ENCODE data around the gene RDH13.
"Not testable (repeated sequence)": the region's sequence is repeated elsewhere in the genome, so short reads cannot be mapped to it uniquely, and the experiment has no call there.

Gene RDH13

DNA sequence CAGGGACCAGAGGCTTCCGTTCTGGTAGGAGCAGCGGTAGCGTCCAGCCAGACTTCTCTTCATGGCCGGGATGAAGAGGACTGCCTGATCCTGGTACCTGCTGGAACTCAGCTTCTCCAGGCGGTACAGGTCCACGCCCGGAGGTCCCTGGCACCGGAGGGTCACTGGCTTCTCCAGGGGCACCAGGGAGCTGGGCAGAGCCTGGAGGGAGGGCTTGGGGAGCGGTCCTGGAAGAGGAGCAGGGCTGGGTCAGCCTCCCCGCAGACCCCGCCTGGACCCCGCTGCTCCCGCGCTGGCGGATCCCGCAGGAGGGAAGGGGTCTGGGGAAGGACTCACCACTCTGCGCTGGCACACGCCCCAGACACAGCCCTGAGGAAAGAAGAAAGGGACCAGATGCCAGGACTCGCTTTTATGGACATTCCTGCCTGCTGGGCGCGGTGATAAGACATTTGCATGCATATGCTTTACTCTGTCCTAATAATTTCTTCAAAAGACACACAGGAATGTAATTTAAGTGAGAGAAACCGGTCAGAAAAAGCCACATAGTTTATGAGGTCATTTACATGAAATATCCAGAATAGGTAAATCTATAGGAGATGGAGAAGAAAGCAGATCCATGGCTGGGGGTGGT, 30.7 kb downstream of the RDH13 start:
- Histone ChIP-seq H3K27me3 (ENCODE audit: insufficient read depth, low read depth, severe bottlenecking) (no peaks in the 10 kb centered on the region), H3K9me3 (ENCODE audit: severe bottlenecking) (no peaks in the 10 kb centered on the region), H3K4me3 (ENCODE audit: low read depth, low read length) (no peak overlapping the region), H3K36me3 (no peaks in the 10 kb centered on the region), H3K27ac (no peak overlapping the region)
- DNase-seq = no peak
- TF ChIP-seq, protein P1, sequence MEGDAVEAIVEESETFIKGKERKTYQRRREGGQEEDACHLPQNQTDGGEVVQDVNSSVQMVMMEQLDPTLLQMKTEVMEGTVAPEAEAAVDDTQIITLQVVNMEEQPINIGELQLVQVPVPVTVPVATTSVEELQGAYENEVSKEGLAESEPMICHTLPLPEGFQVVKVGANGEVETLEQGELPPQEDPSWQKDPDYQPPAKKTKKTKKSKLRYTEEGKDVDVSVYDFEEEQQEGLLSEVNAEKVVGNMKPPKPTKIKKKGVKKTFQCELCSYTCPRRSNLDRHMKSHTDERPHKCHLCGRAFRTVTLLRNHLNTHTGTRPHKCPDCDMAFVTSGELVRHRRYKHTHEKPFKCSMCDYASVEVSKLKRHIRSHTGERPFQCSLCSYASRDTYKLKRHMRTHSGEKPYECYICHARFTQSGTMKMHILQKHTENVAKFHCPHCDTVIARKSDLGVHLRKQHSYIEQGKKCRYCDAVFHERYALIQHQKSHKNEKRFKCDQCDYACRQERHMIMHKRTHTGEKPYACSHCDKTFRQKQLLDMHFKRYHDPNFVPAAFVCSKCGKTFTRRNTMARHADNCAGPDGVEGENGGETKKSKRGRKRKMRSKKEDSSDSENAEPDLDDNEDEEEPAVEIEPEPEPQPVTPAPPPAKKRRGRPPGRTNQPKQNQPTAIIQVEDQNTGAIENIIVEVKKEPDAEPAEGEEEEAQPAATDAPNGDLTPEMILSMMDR (IDR thresholded peaks at IDR 0.05; ENCODE audit: low read depth, low read length) = no peak

DNA sequence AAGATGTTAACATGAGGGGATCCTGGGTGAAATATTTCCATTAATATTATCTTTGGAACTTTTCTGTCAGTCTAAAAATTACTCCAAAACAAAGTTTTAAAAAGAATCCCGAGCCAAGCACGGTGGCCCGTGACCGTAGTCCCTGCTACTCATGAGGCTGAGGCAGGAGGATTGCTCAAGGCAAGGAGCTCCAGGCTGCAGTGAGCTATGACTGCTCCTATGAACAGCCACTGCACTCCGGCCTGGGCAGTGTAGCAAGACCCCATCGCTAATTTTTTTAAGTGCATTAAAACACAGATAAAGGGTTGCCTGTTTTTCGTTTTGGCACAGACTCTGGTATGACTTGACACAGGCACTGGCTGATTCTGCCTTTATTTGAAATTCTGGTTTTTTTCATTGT, 31.8 kb downstream of the RDH13 start:
- H3K27ac ChIP-seq = no peak overlapping the region
- H3K27me3 ChIP-seq (ENCODE audit: insufficient read depth, low read depth, severe bottlenecking) = no peaks in the 10 kb centered on the region
- no peak for DNase-seq
- H3K4me3 ChIP-seq (ENCODE audit: low read depth, low read length) = no peak overlapping the region
- H3K36me3 ChIP-seq = no peaks in the 10 kb centered on the region
- H3K9me3 ChIP-seq (ENCODE audit: severe bottlenecking) = no peaks in the 10 kb centered on the region
- TF ChIP-seq, protein P1 (IDR thresholded peaks at IDR 0.05; ENCODE audit: low read depth, low read length) = no peak

DNA sequence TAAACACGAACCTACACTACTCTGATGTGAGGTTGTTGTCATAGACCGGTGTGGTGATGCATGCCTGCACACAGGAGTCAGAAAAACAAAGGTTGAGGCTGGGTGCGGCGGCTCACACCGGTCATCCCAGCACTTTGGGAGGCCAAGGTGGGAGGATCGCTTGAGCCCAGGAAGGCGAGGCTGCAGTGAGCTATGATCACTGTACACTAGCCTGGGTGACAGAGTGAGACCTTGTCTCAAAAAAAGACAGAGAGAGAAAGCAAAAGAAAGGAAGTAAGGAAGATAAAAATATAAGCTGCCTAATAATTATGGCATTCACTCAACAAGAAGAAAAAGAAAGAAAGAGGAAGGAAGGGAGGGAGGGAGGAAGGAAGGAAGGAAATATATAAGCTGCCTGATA, 34.2 kb downstream of the RDH13 start:
- Histone ChIP-seq H3K4me3 (ENCODE audit: low read depth, low read length) (no peak overlapping the region), H3K36me3 (no peaks in the 10 kb centered on the region), H3K9me3 (ENCODE audit: severe bottlenecking) (no peaks in the 10 kb centered on the region), H3K27me3 (ENCODE audit: insufficient read depth, low read depth, severe bottlenecking) (no peaks in the 10 kb centered on the region), H3K27ac (no peak overlapping the region)
- no peak for DNase-seq
- TF ChIP-seq, protein P1 (IDR thresholded peaks at IDR 0.05; ENCODE audit: low read depth, low read length) = no peak

DNA sequence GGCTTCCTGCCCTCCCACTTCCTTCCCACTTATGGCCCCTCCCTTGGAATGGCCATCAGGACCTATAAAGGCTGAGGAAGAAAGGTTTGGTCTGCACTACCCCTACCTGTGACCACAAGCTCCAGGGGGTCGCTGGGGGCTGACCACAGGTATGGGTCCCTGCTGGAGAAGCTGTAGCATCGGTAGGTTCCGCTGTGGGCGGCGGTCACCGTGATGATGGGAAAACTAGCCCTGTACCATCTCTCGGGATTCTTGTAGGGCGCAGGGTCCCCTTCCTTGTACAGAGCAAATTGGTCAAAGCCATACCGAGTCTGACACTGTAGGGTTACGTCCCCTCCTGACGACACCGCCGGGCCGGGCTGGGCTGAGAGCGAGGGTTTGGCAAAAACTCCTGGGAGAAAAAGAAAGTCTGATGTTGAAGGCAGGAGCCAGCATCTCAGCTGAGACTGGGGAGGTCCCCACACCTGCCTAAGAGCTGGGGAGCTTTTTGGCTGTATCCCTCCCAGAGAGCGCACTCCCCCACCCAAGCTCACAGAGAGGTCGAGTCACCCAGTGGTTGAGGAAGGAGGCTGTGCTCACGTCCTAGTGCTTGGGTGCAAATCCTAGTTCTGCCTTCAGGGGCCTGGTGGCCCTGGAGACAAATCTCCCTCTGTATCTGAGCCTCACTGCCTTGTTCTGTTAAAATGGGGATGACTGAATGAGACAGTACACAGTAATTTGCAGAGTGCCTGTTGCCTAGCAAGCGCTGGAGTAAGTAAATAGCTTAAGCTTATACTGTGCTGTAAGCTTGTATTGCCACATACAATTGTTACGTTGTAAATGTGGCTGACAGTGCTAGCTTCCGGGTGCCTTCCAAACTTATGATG, 35.2 kb downstream of the RDH13 start:
- no peak for DNase-seq
- Histone ChIP-seq H3K4me3 (ENCODE audit: low read depth, low read length) (no peak overlapping the region), H3K27ac (no peak overlapping the region), H3K27me3 (ENCODE audit: insufficient read depth, low read depth, severe bottlenecking) (no peaks in the 10 kb centered on the region), H3K9me3 (ENCODE audit: severe bottlenecking) (no peaks in the 10 kb centered on the region), H3K36me3 (no peaks in the 10 kb centered on the region)
- TF ChIP-seq, protein P1 (IDR thresholded peaks at IDR 0.05; ENCODE audit: low read depth, low read length) = no peak

DNA sequence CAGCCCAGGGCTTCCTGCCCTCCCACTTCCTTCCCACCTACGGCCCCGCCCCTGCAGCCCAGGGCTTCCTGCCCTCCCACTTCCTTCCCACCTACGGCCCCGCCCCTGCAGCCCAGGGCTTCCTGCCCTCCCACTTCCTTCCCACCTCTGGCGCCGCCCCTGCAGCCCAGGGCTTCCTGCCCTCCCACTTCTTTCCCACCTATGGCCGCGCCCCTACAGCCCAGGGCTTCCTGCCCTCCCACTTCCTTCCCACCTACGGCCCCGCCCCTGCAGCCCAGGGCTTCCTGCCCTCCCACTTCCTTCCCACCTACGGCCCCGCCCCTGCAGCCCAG, 35.8 kb downstream of the RDH13 start:
- not testable (repeated sequence) for DNase-seq; H3K27me3 ChIP-seq (ENCODE audit: insufficient read depth, low read depth, severe bottlenecking); H3K9me3 ChIP-seq (ENCODE audit: severe bottlenecking); H3K27ac ChIP-seq; H3K36me3 ChIP-seq; H3K4me3 ChIP-seq (ENCODE audit: low read depth, low read length)

DNA sequence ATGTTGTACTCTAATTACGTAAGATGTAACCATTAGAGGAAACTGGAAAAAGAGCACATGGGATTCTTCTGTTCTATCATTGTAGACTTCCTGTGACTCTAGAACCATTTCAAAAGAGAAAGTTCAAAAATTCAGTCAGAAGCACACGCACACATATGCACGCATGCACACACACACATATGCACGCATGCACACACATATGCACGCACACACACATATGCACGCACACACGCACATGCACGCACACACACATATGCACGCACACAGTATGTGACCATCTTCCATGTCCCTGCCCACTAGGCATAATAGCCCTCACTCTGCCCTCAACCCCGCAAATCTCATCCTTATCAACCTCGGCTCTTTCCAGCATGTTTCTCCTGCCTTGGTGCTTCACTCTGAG, 38.8 kb downstream of the RDH13 start:
- Histone ChIP-seq H3K27me3 (ENCODE audit: insufficient read depth, low read depth, severe bottlenecking) (no peaks in the 10 kb centered on the region), H3K9me3 (ENCODE audit: severe bottlenecking) (no peaks in the 10 kb centered on the region), H3K36me3 (no peaks in the 10 kb centered on the region), H3K4me3 (ENCODE audit: low read depth, low read length) (no peak overlapping the region), H3K27ac (no peak overlapping the region)
- no peak for DNase-seq
- TF ChIP-seq, protein P1 (IDR thresholded peaks at IDR 0.05; ENCODE audit: low read depth, low read length) = no peak

DNA sequence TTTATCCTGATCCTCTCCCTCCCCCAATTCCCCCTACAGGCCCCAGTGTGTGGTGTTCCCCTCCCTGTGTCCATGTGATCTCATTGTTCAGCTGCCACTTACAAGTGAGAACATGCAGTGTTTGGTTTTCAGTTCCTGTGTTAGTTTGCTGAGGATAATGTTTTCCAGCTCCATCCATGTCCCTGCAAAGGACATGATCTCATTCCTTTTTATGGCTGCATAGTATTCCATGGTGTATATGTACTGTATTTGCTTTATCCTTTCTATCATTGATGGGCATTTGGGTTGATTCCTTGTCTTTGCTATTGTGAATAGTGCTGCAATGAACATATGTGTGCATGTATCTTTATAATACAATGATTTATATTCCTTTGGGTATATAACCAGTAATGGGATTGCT, 42.6 kb downstream of the RDH13 start:
- DNase-seq; H3K4me3 ChIP-seq (ENCODE audit: low read depth, low read length); H3K27ac ChIP-seq; H3K27me3 ChIP-seq (ENCODE audit: insufficient read depth, low read depth, severe bottlenecking); H3K36me3 ChIP-seq; H3K9me3 ChIP-seq (ENCODE audit: severe bottlenecking): not testable (repeated sequence)
